AG09319 (cell line): ENCODE results near the gene CHRM3.

ENCODE experiments used
- DNase-seq: peaks from one replicate; pipeline ENCODE4 v3.0.0-alpha.2; 2010; ENCODE audit warnings: low read depth; ENCODE audit errors: extremely low read depth
- TF ChIP-seq, protein P1 (sequence below): IDR thresholded peaks from 2 replicates; pipeline ENCODE4 v1.5.1; 2011; ENCODE audit warnings: low read depth, mild to moderate bottlenecking, inconsistent platforms, low read length, moderate library complexity

CHRM3 gene

DNA sequence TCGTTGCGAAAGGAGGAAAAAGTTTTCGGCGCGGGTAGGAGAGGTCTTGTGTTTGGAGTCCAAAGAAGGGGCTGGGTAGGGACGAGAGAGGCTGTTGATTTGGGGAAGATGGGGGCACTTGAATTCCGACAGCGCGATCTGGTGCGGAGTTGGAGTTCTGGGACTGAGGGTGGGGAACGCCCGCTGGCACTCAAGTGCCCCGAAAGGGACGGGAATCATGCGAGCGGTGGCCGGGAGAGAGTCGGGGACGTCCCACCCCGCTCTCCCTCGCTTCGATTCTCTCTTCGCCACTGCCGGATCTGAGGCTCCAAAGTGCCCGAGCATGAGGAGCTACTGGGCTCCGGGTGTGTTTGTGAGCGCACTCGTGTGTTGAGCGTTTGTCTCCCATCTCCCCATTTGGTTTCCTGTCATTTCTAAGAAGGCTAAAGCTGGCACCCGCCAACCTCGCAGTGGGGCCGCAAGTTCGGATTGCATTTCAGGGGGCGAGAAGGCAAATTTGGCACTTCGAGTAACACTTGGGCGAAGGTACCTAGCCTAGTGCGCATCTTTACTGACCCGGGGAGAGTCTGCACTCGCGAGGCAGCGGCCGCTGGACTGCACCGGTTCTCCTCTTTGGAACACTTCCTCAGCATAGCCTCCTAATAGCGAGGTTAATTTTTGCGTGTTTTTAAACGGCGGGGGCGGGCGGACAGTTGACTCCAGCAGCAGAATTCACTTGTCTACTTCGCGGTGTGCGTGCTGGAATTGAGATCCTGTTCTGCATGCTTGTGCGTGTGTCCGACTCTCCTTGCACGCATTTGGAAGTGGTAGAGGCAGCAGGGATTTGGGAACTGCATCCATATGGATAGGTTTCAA lies 1.2 kb downstream of the CHRM3 start:
- TF ChIP-seq, protein P1, sequence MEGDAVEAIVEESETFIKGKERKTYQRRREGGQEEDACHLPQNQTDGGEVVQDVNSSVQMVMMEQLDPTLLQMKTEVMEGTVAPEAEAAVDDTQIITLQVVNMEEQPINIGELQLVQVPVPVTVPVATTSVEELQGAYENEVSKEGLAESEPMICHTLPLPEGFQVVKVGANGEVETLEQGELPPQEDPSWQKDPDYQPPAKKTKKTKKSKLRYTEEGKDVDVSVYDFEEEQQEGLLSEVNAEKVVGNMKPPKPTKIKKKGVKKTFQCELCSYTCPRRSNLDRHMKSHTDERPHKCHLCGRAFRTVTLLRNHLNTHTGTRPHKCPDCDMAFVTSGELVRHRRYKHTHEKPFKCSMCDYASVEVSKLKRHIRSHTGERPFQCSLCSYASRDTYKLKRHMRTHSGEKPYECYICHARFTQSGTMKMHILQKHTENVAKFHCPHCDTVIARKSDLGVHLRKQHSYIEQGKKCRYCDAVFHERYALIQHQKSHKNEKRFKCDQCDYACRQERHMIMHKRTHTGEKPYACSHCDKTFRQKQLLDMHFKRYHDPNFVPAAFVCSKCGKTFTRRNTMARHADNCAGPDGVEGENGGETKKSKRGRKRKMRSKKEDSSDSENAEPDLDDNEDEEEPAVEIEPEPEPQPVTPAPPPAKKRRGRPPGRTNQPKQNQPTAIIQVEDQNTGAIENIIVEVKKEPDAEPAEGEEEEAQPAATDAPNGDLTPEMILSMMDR: no peak

DNA sequence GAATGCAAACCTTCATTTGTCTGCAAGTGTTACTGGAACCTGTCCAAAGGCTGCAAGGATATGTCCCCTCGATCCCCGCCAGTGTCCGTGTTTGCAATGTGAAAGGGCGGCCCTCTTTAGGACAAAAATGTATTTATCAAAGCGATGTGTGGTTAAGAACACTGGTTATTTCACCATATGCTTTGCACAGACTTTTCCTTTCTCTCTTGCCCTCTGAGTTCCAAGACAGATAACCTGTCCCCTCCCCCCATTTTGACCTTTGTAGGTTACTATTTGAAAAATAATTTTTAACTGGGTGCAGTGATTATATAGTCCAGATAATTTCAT lies 1.8 kb downstream of the CHRM3 start:
- DNase-seq: no peak
- TF ChIP-seq, protein P1: no peak

More for the DNA sequence above, 1.2 kb downstream of the CHRM3 start:
- no peak for DNase-seq

DNA sequence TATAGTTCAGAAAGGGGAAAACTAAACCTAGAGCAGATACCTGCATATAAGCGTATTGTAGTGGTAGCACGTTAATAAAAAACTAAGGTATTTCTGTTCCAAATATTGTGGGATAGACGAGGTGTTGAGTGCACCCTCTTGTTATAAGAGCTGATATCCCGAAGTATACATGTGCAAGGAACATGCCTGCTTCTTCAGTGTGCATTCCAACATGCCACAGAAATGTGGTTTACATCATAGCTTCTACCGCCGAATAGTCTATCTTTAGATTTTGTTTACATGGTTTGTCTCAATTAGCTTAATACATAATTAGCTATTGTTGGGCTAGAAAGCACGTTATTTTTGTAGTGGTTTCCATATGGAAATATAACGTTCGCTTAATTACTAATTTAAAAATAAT lies 2.2 kb downstream of the CHRM3 start:
- no peak for DNase-seq
- TF ChIP-seq, protein P1: no peak

DNA sequence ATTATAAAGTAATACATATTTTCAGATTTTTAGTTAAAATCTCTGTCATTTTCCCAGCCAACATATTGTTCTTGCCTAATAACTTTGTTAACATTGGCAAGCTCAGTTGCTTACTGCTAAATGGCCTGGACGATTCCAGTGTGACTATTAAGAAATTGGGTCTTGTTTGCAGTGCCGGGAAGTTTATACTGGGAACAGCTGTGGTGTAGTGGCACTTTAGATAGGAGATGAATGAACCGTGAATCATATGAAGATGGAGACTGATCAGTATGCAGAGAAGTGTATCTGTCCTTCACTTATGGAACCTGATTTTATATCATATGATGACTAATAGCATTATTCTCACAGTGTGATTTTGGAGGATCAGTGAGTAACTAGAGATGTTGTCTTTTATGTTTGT lies 3.3 kb downstream of the CHRM3 start:
- TF ChIP-seq, protein P1: no peak
- no peak for DNase-seq

DNA sequence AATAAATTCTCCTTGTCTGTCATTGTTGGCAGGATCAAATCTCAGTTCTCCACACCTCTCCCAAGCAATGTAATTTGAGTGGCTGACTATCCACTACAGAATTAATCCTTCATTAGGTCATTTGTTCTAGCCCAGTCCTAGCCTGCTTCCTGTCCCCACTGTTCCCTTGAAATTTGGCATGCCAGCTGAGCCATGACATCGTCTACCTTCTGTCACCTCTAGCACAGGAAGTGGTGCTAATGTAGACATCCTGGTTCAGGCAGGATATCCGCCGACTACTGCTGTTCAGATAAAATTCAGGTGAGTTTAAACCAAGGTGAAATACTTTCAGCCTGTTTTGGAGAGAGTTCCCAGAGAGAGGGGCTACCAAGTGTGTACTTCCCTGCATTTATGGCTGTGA lies 5.9 kb downstream of the CHRM3 start:
- DNase-seq: no peak
- TF ChIP-seq, protein P1: no peak

DNA sequence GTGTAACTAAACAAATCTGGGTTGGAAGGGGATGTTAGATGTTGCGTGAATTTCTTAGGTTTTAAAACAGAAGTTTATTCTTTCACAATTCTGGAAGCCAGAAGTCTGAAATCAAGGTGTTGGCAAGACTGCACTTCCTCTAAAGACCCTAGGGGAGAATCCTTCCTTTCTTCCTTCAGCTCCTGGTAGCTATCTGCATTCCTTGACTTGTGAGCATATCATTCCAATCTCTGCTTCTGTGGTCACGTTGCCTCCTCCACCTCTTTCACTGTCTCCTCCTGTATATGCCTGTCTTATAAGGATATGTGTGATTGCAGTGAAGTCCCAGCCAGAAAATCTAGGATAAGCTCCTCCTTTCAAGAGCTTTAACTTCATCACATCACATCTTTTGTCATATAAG lies 7.7 kb downstream of the CHRM3 start:
- TF ChIP-seq, protein P1: no peak
- DNase-seq: no peak

DNA sequence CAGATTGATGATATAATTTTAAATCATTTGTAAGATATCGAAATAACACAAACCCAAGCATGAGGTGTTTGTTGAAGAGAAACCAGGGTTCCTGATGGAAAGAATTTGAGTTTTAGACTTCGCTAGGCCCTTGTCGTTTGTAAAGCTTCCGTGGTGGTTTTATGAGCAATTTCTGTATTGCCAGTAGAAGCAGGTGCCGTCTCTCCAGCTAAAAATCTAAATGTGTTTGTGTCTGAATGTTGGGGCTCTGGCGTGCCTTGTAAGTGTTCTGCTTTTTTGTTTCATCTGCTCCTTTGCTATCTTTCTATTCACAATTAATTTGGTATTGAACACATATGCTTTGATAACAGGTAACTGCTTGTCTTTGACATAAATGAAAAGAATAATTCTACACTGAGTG lies 27.5 kb downstream of the CHRM3 start:
- DNase-seq: no peak
- TF ChIP-seq, protein P1: no peak
